VCaP (cell line): ENCODE data around the gene C1GALT1C1L.
"Not testable (repeated sequence)": the region's sequence is repeated elsewhere in the genome, so short reads cannot be mapped to it uniquely, and the experiment has no call there.

Experiments used
- H3K27ac ChIP-seq: fragments of 450-650 bp; 2 replicates; pipeline ENCODE4 v1.5.1; 2017
- CTCF ChIP-seq: fragments of 450-650 bp; conservative IDR thresholded peaks from 2 replicates; pipeline ENCODE4 v1.5.1; 2017; ENCODE audit warnings: mild to moderate bottlenecking, moderate library complexity

C1GALT1C1L gene

GRCh38 chr2:43643680-43644079 is 32.5 kb downstream of the C1GALT1C1L start:
- no peak for TF ChIP-seq CTCF
- no peak overlapping the region for H3K27ac ChIP-seq

GRCh38 chr2:43642363-43642762 is 33.9 kb downstream of the C1GALT1C1L start:
- no peak for TF ChIP-seq CTCF
- no peak overlapping the region for H3K27ac ChIP-seq

- no peak for TF ChIP-seq CTCF
- peak within 1 kb of the TSS; percentile 27; the same call in 1 of the 2 replicates for H3K27ac ChIP-seq
Observed at GRCh38 chr2:43637030-43637803, 39.0 kb downstream of the C1GALT1C1L start, which contains the start of gene PLEKHH2. Gene PLEKHH2, plus strand, starts transcription at chr2:43637260. Its CDS starts 7,414 bp downstream, at chr2:43644674.

GRCh38 chr2:43636621-43637020 is 39.6 kb downstream of the C1GALT1C1L start:
- no peak for TF ChIP-seq CTCF

GRCh38 chr2:43636153-43636552 is 40.1 kb downstream of the C1GALT1C1L start:
- H3K27ac ChIP-seq: not testable (repeated sequence)

More at GRCh38 chr2:43636621-43637020, 39.6 kb downstream of the C1GALT1C1L start:
- H3K27ac ChIP-seq: peak overlapping the region; percentile 27; the same call in 1 of the 2 replicates

- TF ChIP-seq CTCF: no peak
- peak overlapping the region; percentile 81 for H3K27ac ChIP-seq
Observed at GRCh38 chr2:43634604-43635306, 41.5 kb downstream of the C1GALT1C1L start.

- no peak overlapping the region for H3K27ac ChIP-seq
- TF ChIP-seq CTCF: no peak
Observed at GRCh38 chr2:43631618-43632317, 44.5 kb downstream of the C1GALT1C1L start.
